SK-N-SH treated with all-trans-retinoic acid at 6 μM for 48 hours (cell line): Measurements from ENCODE around the gene AQP12A.
"Not testable (repeated sequence)": the region's sequence is repeated elsewhere in the genome, so short reads cannot be mapped to it uniquely, and the experiment has no call there.

Experiments
- ATAC-seq: fragments of 200-7000 bp; cut with Tn5 transposase; 3 replicates; pipeline ENCODE4 v1.9.1; 2020; ENCODE audit warnings: mild to moderate bottlenecking, moderate library complexity
- ARNTL ChIP-seq: fragments of 450-650 bp; formaldehyde crosslinking; IDR thresholded peaks from 2 replicates; pipeline ENCODE4 v1.5.0; 2020; ENCODE audit warnings: low read depth, mild to moderate bottlenecking, moderate library complexity, borderline replicate concordance
- BACH2 ChIP-seq: fragments of 250-450 bp; sonication (Bioruptor Pico); IDR thresholded peaks from 2 replicates; pipeline ENCODE4 v1.9.0; 2021; ENCODE audit warnings: mild to moderate bottlenecking, borderline replicate concordance
- CSDC2 ChIP-seq: fragments of 250-450 bp; sonication (Bioruptor Pico); IDR thresholded peaks from 2 replicates; pipeline ENCODE4 v1.5.0; 2020; ENCODE audit warnings: mild to moderate bottlenecking, moderate library complexity
- GLIS3 ChIP-seq: fragments of 250-450 bp; sonication (Bioruptor Pico); IDR thresholded peaks from 2 replicates; pipeline ENCODE4 v1.5.0; 2020; ENCODE audit warnings: mild to moderate bottlenecking, moderate library complexity
- ISL1 ChIP-seq: fragments of 250-450 bp; sonication (Bioruptor Pico); IDR thresholded peaks from 2 replicates; pipeline ENCODE4 v2.1.2; 2022; ENCODE audit warnings: mild to moderate bottlenecking, moderate library complexity
- OSR1 ChIP-seq: fragments of 250-450 bp; sonication (Bioruptor Pico); IDR thresholded peaks from 2 replicates; pipeline ENCODE4 v1.8.0; 2022; ENCODE audit warnings: moderate library complexity, mild to moderate bottlenecking, inconsistent platforms
- RARB ChIP-seq: fragments of 250-450 bp; sonication (Bioruptor Pico); IDR thresholded peaks from 2 replicates; pipeline ENCODE4 v1.8.0; 2021; ENCODE audit warnings: mild to moderate bottlenecking, moderate library complexity
- SNAI2 ChIP-seq: fragments of 250-450 bp; sonication (Bioruptor Pico); IDR thresholded peaks from 2 replicates; pipeline ENCODE4 v1.5.0; 2020; ENCODE audit warnings: mild to moderate bottlenecking, moderate library complexity
- TOX ChIP-seq: fragments of 250-450 bp; sonication (Bioruptor Pico); IDR thresholded peaks from 2 replicates; pipeline ENCODE4 v1.8.0; 2021; ENCODE audit warnings: mild to moderate bottlenecking, moderate library complexity, borderline replicate concordance
- ZFP3 ChIP-seq: fragments of 250-450 bp; sonication (Bioruptor Pico); IDR thresholded peaks from 2 replicates; pipeline ENCODE4 v1.5.0; 2020; ENCODE audit warnings: mild to moderate bottlenecking, moderate library complexity
- ZFP30 ChIP-seq: fragments of 450-650 bp; formaldehyde crosslinking; IDR thresholded peaks from 2 replicates; pipeline ENCODE4 v1.5.0; 2022; ENCODE audit warnings: mild to moderate bottlenecking, moderate library complexity
- ZNF565 ChIP-seq: fragments of 450-650 bp; formaldehyde crosslinking; conservative IDR thresholded peaks from 2 replicates; pipeline ENCODE4 v1.5.0; 2020; ENCODE audit warnings: low read depth, mild to moderate bottlenecking, moderate library complexity
- ZNF70 ChIP-seq: fragments of 450-650 bp; formaldehyde crosslinking; IDR thresholded peaks from 2 replicates; pipeline ENCODE4 v1.5.0; 2020; ENCODE audit warnings: mild to moderate bottlenecking, moderate library complexity
- ZNF8 ChIP-seq: fragments of 450-650 bp; formaldehyde crosslinking; IDR thresholded peaks from 2 replicates; pipeline ENCODE4 v1.5.0; 2020; ENCODE audit warnings: mild to moderate bottlenecking, moderate library complexity
- TF ChIP-seq, protein P1 (sequence below): fragments of 250-450 bp; sonication (Bioruptor Pico); IDR thresholded peaks from 2 replicates; pipeline ENCODE4 v1.8.0; 2021; ENCODE audit warnings: low read depth, mild to moderate bottlenecking, moderate library complexity, borderline replicate concordance
- TF ChIP-seq, protein P2 (sequence below): fragments of 250-450 bp; sonication (Bioruptor Pico); IDR thresholded peaks from 2 replicates; pipeline ENCODE4 v1.5.0; 2020; ENCODE audit warnings: mild to moderate bottlenecking, moderate library complexity
- TF ChIP-seq, protein P3 (sequence below): fragments of 250-450 bp; sonication (Bioruptor Pico); IDR thresholded peaks from 2 replicates; pipeline ENCODE4 v1.5.1; 2021; ENCODE audit warnings: mild to moderate bottlenecking, moderate library complexity

AQP12A gene

DNA sequence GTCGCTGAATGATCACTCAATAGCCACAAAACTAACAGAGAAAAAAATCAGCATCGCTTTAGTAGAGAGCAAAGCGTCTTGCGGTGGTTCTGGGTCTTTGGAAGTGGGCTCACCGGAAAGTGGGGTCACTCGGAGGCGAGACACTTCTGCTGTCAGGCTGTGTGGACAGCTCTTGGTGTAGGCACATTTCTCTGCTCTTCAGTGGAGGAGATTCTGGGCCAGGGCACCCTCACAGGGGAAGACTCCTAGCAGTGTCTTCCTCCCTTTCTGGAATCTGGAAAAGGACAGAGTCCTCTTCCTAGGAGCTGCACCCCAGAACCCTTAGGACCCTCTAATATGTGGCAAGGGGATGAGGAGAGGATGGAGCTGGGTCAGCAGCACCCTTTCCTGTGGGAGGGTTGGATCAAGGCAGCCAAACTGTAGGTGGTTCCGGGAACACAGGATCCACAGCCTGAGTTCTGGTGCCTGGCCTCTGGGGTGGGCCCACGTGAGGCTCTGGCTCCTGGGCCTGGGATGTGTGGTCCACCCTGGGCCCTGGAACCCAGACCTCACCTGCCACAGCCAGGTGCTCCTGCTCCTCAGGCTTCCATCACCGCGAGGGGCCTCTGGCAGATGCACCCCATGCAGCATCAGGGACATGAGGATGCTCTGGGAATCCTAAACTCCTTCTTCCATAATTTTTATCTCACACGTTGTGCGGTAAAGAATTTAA, 41.3 kb upstream of the AQP12A start:
- TF ChIP-seq ZFP3 (CRISPR knock-in tag) (no peak), ZNF8 (no peak), GLIS3 (CRISPR knock-in tag) (no peak), ARNTL (no peak), ZNF565 (CRISPR knock-in tag) (no peak), RARB (CRISPR knock-in tag) (no peak), ISL1 (no peak)
- no peak for ATAC-seq

DNA sequence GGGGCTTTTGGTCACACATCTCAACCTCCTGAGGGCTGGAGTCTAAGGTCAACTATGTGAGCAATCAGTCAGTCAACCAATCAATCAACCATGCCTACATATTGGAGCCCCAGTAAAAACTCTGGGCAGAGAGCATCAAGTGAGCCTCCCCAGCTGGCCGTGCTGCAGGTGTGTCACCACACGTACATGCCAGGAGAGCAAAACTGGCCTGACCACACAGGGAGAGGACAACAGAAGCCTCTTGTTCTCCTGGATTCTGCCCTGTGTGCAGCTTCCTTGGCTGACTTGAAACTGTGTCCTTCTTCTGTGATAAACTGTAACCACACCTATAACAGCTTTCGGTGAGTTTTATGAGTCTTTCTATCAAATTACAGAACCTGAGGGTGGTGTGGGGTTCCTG, 40.5 kb upstream of the AQP12A start:
- no peak for TF ChIP-seq ZFP30 (CRISPR knock-in tag)
- TF ChIP-seq, protein P1, sequence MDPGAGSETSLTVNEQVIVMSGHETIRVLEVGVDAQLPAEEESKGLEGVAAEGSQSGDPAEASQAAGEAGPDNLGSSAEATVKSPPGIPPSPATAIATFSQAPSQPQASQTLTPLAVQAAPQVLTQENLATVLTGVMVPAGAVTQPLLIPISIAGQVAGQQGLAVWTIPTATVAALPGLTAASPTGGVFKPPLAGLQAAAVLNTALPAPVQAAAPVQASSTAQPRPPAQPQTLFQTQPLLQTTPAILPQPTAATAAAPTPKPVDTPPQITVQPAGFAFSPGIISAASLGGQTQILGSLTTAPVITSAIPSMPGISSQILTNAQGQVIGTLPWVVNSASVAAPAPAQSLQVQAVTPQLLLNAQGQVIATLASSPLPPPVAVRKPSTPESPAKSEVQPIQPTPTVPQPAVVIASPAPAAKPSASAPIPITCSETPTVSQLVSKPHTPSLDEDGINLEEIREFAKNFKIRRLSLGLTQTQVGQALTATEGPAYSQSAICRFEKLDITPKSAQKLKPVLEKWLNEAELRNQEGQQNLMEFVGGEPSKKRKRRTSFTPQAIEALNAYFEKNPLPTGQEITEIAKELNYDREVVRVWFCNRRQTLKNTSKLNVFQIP (CRISPR knock-in tag) = no peak
- TF ChIP-seq BACH2 (CRISPR knock-in tag) = no peak
- TF ChIP-seq ZNF565 (CRISPR knock-in tag) = no peak
- TF ChIP-seq, protein P2, sequence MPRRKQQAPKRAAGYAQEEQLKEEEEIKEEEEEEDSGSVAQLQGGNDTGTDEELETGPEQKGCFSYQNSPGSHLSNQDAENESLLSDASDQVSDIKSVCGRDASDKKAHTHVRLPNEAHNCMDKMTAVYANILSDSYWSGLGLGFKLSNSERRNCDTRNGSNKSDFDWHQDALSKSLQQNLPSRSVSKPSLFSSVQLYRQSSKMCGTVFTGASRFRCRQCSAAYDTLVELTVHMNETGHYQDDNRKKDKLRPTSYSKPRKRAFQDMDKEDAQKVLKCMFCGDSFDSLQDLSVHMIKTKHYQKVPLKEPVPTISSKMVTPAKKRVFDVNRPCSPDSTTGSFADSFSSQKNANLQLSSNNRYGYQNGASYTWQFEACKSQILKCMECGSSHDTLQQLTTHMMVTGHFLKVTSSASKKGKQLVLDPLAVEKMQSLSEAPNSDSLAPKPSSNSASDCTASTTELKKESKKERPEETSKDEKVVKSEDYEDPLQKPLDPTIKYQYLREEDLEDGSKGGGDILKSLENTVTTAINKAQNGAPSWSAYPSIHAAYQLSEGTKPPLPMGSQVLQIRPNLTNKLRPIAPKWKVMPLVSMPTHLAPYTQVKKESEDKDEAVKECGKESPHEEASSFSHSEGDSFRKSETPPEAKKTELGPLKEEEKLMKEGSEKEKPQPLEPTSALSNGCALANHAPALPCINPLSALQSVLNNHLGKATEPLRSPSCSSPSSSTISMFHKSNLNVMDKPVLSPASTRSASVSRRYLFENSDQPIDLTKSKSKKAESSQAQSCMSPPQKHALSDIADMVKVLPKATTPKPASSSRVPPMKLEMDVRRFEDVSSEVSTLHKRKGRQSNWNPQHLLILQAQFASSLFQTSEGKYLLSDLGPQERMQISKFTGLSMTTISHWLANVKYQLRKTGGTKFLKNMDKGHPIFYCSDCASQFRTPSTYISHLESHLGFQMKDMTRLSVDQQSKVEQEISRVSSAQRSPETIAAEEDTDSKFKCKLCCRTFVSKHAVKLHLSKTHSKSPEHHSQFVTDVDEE (CRISPR knock-in tag) = no peak
- no peak for ATAC-seq

DNA sequence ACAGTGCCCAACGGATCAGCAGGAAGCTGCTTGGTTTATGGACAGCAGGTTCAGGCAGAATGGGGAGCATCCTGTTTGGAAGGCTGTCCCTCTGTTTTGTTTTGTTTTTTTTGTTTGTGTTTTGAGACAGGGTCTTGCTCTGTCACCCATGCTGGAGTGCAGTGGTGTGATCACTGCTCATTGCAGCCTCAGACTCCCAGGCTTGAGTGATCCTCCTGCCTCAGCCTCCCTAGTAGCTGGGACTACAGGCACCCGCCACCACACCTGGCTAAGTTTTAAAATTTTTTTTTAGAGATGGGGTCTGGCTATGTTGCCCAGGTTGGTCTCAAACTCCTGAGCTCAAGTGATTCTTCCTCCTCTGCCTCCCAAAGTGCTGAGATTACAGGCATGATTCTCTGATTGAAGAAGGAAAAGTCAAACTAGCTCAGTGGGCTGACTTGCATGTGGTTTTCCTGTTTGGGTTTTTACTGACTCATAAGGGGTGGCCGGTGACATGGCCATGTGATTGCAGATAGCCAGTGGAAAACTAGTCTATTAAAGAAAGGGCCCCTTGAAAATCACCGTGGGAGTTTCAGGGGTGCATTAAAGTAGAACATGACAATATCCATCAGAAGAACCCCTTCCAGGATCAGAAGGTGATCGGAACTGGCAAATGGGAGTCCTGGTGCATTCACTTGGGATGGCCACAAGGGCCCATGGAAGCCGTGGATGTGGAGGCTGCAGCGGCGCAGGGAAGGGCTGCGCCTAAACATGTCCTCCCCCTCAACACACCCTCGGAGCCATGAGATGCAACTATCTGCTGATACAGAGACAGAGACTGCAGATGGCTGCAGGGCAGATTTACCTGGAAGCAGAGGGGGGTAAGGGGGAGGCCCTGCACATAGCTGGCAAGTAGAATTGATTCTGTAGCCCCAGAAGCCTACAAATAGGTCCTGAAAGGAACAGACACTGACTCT, 35.5 kb upstream of the AQP12A start:
- no peak for TF ChIP-seq ARNTL
- ATAC-seq = no peak; the same call in 2 of the 3 replicates

DNA sequence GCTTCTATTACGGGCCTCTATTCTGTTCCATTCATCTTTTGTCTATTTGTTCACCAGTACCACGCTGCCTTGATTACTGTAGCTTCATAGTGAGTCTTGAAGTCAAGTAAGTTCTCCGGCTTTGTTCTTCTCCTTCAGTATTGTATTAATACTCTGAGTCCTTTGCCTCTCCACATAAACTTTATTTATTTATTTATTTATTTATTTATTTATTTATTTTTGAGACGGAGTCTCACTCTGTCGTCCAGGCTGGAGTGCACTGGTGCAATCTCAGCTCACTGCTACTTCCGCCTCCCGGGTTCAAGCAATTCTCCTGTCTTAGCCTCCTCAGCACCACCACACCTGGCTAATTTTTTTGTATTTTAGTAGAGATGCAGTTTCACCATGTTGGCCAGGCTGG, 31.8 kb upstream of the AQP12A start:
- not testable (repeated sequence) for ATAC-seq

DNA sequence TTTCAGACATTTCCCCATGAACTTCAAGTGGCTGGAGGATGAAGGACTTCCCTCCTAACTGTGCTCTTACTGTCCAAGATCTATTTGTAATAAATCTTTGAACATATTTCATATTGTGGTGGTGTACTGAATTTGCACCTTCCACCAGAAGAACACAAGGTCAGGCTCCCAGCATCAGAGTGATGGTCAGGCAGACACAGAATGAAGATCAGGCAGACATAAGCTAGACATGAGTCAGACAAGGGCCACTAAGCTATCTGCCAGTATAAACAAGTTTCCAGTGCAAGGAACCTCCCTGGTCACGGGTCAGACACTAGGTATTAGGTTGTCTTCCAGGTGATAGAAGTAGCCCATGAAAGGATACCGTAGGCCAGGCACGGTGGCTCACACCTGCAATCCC, 29.0 kb upstream of the AQP12A start:
- no peak for ATAC-seq
- TF ChIP-seq, protein P1 (CRISPR knock-in tag) = no peak
- TF ChIP-seq RARB (CRISPR knock-in tag) (no peak), ZNF70 (no peak), TOX (CRISPR knock-in tag) (no peak), OSR1 (CRISPR knock-in tag) (no peak), ISL1 (no peak), ZFP30 (CRISPR knock-in tag) (no peak), SNAI2 (no peak), ZFP3 (CRISPR knock-in tag) (no peak), ZNF8 (no peak), CSDC2 (CRISPR knock-in tag) (no peak)
- TF ChIP-seq, protein P3, sequence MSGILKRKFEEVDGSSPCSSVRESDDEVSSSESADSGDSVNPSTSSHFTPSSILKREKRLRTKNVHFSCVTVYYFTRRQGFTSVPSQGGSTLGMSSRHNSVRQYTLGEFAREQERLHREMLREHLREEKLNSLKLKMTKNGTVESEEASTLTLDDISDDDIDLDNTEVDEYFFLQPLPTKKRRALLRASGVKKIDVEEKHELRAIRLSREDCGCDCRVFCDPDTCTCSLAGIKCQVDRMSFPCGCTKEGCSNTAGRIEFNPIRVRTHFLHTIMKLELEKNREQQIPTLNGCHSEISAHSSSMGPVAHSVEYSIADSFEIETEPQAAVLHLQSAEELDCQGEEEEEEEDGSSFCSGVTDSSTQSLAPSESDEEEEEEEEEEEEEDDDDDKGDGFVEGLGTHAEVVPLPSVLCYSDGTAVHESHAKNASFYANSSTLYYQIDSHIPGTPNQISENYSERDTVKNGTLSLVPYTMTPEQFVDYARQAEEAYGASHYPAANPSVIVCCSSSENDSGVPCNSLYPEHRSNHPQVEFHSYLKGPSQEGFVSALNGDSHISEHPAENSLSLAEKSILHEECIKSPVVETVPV (CRISPR knock-in tag) = no peak
- TF ChIP-seq, protein P2 (CRISPR knock-in tag) = no peak
